SJSA1 (cell line): Measurements from ENCODE around the gene PDE3A. TPM values are rescaled to one million over a fixed set of nuclear protein-coding genes. Genes with fewer than 3 reads are reported as not detected.

Experiments
- DNase-seq, 2 experiments: peaks; one replicate each; pipeline ENCODE4 v3.0.0-alpha.2; 2015 to 2020; ENCODE audit warnings: low spot score in 2 of 2, low read depth in 1 of 2
- H3K27ac ChIP-seq: fragments of 250-450 bp; sonication (Bioruptor Pico); 2 replicates; pipeline ENCODE4 v1.5.1; 2020; ENCODE audit warnings: mild to moderate bottlenecking, moderate library complexity
- H3K27me3 ChIP-seq: fragments of 250-450 bp; sonication (Bioruptor Pico); replicated peaks from 2 replicates; pipeline ENCODE4 v1.5.1; 2020; ENCODE audit warnings: mild to moderate bottlenecking, moderate library complexity
- H3K36me3 ChIP-seq: fragments of 250-450 bp; sonication (Bioruptor Pico); 2 replicates; pipeline ENCODE4 v1.5.1; 2020; ENCODE audit warnings: mild to moderate bottlenecking
- H3K4me1 ChIP-seq: fragments of 250-450 bp; sonication (Bioruptor Pico); replicated peaks from 2 replicates; pipeline ENCODE4 v1.6.1; 2021; ENCODE audit warnings: mild to moderate bottlenecking
- H3K4me3 ChIP-seq: fragments of 250-450 bp; sonication (Bioruptor Pico); 2 replicates; pipeline ENCODE4 v1.5.1; 2020; ENCODE audit warnings: mild to moderate bottlenecking
- H3K9me3 ChIP-seq: fragments of 250-450 bp; sonication (Bioruptor Pico); replicated peaks from 2 replicates; pipeline ENCODE4 v1.5.1; 2020; ENCODE audit warnings: mild to moderate bottlenecking
- total RNA-seq: library from RNA; depleted of rRNA; stranded (reverse); fragments of >200 nt; shearing (Covaris generic); gene quantifications from 2 replicates; pipeline ENCODE4 v1.2.3, GENCODE V29; 2014

Gene PDE3A
- total RNA-seq, 1 experiment from 2014 or later: 0.13 TPM

DNA sequence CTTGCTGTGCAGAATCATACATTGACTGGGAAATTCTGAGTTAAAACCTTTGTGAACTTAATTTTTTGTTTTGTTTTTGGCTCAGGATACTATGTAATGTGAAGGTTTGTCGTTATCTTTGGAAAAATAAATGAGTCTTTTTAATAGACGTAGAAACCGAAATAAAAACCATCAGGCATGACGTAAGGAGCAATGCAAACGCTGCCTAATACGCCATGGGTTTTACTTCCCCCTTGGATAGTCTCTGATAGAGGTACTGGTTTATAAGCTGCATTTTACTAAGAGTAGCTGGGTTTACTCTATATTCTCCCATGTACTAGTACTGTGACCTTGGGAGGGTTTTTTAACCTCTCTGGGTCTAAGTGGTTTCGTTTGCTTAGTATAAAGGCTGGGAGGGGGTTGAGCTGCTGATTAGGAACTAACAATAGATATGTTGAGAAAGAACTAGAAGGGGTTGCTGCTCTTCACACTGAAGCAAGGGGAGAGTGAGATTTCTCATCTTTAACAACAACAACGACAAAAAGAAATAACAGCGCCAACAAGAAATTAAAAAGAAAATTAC is 260.0 kb downstream of the PDE3A start:
- Histone ChIP-seq H3K9me3 (no peaks in the 10 kb centered on the region), H3K36me3 (no peaks in the 10 kb centered on the region), H3K27ac (no peak overlapping the region), H3K4me1 (peaks cover 58% of the 10 kb centered on the region), H3K4me3 (no peak overlapping the region), H3K27me3 (no peaks in the 10 kb centered on the region)
- no peak for DNase-seq

DNA sequence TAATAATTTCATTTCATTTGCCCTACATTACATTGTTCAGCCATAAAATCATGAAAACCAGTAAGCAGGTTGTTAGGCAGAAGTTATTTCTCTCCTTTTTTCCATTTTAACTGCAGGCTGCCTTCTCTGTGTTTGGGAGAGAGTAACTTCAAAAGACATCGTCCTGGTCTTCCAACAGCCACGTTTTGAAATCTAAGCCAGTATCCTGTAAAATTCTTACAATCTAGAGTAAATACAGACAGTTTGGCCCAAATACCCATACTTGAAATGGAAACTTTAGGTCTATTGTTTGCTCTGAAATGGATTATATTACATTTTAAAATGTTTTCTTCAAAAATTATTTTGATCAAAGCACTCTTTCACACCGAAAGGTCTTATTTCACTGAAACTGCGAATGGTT is 260.7 kb downstream of the PDE3A start:
- Histone ChIP-seq H3K4me1 (peaks cover 58% of the 10 kb centered on the region), H3K4me3 (no peak overlapping the region), H3K36me3 (no peaks in the 10 kb centered on the region), H3K27me3 (no peaks in the 10 kb centered on the region), H3K27ac (peak overlapping the region; percentile 50), H3K9me3 (no peaks in the 10 kb centered on the region)
- DNase-seq: no peak

DNA sequence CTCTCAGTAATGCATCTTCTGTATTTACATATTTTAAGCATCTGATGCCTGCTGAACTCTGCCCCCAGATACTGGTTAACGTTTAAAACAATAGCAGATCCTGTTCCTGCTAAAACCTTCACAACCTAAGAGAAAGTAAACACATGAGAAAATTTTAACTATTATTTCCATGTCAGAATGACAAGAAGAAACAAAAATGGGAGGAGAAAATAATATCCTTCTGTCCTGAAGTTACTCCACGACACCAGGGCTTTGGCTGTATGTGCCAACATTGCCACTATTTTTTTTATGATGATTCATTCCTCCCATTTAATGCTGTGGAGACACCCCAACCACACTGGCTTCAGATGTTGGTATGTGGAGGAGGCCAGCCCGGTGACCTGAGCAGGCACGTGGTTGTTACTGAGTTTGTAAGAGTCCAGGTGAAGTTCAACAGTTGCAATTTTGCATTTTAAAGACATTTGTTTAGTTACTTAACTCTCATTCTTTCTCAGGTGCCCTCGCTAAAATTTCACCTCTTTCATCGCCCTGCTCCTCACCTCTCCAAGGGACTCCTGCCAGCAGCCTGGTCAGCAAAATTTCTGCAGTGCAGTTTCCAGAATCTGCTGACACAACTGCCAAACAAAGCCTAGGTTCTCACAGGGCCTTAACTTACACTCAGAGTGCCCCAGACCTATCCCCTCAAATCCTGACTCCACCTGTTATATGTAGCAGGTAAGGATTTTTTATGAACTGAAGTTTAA is 261.2 kb downstream of the PDE3A start:
- H3K4me3 ChIP-seq: no peak overlapping the region
- peak; percentile 48 to 57 for DNase-seq
- H3K9me3 ChIP-seq: no peaks in the 10 kb centered on the region
- H3K4me1 ChIP-seq: peaks cover 57% of the 10 kb centered on the region
- no peaks in the 10 kb centered on the region for H3K27me3 ChIP-seq
- H3K27ac ChIP-seq: peak overlapping the region; percentile 50
- no peaks in the 10 kb centered on the region for H3K36me3 ChIP-seq

DNA sequence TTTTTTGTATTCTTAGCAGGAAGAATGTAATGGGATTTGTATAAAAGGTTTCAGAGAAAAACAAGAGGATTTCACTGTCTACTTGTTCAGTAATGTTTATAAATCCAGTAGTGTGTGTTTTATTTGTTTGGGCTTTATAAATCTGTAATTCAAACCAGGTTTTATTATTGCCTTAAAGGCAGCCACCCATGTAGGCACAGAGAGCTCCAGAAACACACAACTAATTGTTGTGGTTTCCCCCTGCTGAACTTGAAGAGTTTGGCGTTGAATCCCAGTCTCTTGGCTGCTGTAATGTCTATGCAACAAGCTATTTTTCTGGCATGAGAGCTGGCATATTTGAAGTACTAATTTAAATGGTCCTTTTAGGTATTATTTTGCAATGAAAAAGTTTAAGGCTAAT is 263.4 kb downstream of the PDE3A start:
- peak; percentile 67 to 84 for DNase-seq

DNA sequence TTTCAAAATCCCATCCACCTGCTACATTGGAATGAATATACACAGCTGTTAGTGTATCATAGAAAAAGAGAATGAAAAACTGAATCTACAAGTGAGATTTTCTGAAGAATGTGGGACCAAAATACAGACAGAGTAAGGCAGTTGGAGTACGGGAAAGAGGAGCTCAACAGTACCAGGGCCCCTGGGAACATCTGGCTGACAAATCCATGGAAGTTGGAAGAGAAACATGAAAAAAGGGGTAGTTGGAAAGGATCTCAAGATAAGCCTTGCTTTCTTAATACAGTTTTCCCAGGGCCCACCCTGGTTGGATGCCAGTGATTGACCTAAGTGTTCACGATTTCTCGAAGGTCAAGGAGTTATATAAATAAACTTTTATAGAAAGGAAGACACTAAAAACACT is 272.8 kb downstream of the PDE3A start:
- Histone ChIP-seq H3K36me3 (no peaks in the 10 kb centered on the region), H3K4me1 (no peaks in the 10 kb centered on the region), H3K27ac (no peak overlapping the region), H3K9me3 (no peaks in the 10 kb centered on the region), H3K4me3 (no peak overlapping the region), H3K27me3 (no peaks in the 10 kb centered on the region)
- DNase-seq: no peak

More for the DNA sequence above, 263.4 kb downstream of the PDE3A start:
- no peak overlapping the region for H3K4me3 ChIP-seq
- H3K27me3 ChIP-seq: no peaks in the 10 kb centered on the region
- peaks cover 40% of the 10 kb centered on the region for H3K4me1 ChIP-seq
- no peaks in the 10 kb centered on the region for H3K9me3 ChIP-seq
- H3K36me3 ChIP-seq: no peaks in the 10 kb centered on the region
- peak overlapping the region; percentile 70; the same call in 1 of the 2 replicates for H3K27ac ChIP-seq

DNA sequence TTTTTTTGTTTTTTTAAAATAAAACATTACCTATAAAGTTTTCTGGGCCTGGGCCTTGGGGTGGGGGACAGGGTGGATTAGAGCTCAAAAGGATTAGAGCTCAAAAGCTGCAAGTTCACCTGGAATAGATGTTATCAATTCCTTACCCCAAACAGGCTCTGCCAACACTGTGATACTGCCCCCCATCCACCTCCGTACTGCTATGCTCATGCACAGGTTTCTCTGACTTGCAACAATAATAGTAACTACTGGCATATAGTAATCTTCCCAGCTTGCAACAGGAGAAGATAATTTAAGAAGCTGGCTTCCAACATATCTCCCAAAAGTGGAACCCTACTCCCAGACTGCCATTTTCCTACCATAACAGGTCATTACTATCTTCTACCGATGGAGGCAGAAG is 275.5 kb downstream of the PDE3A start:
- H3K36me3 ChIP-seq: no peaks in the 10 kb centered on the region
- no peak for DNase-seq
- no peak overlapping the region for H3K4me3 ChIP-seq
- H3K9me3 ChIP-seq: no peaks in the 10 kb centered on the region
- H3K4me1 ChIP-seq: no peaks in the 10 kb centered on the region
- no peaks in the 10 kb centered on the region for H3K27me3 ChIP-seq
- H3K27ac ChIP-seq: no peak overlapping the region

DNA sequence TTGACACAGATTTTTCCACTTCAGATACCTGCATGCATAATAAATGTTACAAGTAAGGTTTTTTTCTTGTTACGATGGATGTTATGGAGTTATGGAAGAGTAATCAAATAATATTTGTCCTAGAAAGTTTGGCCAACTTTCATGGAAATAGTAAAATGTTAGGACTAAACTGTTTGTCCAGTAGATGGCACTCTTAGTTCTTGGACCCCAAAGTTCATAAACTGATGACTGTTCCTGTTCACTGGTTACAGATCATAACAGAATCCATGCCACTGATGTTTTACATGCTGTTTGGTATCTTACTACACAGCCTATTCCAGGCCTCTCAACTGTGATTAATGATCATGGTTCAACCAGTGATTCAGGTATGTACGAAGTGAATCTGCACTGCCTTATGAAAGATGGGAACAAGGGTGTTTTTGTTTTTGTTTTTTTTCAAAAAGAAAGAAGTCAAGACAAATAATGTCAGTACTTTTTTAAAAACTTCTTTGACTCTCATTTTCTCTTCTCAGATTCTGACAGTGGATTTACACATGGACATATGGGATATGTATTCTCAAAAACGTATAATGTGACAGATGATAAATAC is 278.0 kb downstream of the PDE3A start:
- DNase-seq: peak in 1 of 2 experiments; percentile 14
- no peak overlapping the region for H3K27ac ChIP-seq

DNA sequence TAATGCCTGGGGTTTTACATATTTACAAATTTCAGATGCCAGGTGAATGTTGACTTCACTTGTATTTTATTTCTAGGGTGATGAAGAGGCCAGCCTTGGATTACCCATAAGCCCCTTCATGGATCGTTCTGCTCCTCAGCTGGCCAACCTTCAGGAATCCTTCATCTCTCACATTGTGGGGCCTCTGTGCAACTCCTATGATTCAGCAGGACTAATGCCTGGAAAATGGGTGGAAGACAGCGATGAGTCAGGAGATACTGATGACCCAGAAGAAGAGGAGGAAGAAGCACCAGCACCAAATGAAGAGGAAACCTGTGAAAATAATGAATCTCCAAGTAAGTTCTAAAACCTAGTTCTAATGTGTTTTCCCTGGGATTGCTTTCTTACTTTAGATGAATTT is 285.5 kb downstream of the PDE3A start:
- Histone ChIP-seq H3K27ac (no peak overlapping the region), H3K4me1 (no peaks in the 10 kb centered on the region), H3K36me3 (no peaks in the 10 kb centered on the region), H3K27me3 (no peaks in the 10 kb centered on the region), H3K4me3 (no peak overlapping the region), H3K9me3 (no peaks in the 10 kb centered on the region)
- DNase-seq: no peak

More for the DNA sequence above, 278.0 kb downstream of the PDE3A start:
- Histone ChIP-seq H3K4me3 (no peak overlapping the region), H3K9me3 (no peaks in the 10 kb centered on the region), H3K27me3 (no peaks in the 10 kb centered on the region), H3K4me1 (no peaks in the 10 kb centered on the region), H3K36me3 (no peaks in the 10 kb centered on the region)

DNA sequence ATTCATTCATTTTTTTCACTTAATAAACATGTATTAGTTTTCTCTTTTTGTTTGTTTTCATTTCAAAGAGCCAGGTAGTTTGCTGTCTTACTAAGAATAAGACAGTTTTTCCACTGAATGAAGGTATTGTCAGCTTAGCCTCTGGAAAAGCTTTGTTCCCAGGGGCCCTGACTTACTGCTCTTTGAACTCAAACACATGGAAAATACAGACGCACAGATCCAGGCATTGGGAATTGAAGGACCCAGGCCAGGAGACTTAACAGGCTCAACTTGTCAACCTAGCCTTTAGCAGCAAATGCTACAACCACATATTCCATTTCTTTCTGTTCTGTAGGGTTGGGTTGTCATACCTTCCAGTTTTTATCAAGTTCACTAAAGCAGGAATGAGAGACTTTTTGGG is 288.3 kb downstream of the PDE3A start:
- H3K27me3 ChIP-seq: no peaks in the 10 kb centered on the region
- no peaks in the 10 kb centered on the region for H3K36me3 ChIP-seq
- H3K4me3 ChIP-seq: no peak overlapping the region
- H3K9me3 ChIP-seq: no peaks in the 10 kb centered on the region; the same call in 1 of the 2 replicates
- DNase-seq: no peak
- H3K4me1 ChIP-seq: no peaks in the 10 kb centered on the region
- H3K27ac ChIP-seq: no peak overlapping the region

DNA sequence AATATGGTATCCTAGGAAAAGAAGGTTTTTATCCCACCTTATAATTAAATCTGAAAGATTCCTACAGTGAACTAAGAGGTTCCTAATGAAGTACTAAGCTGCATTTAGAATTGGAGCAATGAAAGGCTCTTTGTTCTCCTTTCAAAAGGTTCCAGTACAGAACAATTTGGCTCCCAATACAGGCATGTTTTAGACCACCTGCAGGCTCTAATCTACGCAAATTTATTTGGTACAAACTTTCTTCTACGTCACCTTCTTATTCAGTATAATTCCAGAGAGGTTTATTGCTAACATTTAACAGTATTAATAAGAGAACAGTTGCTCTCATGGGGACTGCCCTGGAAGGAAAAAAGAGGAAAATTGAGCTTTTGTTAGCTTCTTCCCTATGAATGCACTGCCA is 289.2 kb downstream of the PDE3A start:
- Histone ChIP-seq H3K4me1 (no peaks in the 10 kb centered on the region), H3K36me3 (no peaks in the 10 kb centered on the region), H3K27ac (no peak overlapping the region), H3K9me3 (no peaks in the 10 kb centered on the region; the same call in 1 of the 2 replicates), H3K27me3 (no peaks in the 10 kb centered on the region), H3K4me3 (no peak overlapping the region)
- DNase-seq: no peak

DNA sequence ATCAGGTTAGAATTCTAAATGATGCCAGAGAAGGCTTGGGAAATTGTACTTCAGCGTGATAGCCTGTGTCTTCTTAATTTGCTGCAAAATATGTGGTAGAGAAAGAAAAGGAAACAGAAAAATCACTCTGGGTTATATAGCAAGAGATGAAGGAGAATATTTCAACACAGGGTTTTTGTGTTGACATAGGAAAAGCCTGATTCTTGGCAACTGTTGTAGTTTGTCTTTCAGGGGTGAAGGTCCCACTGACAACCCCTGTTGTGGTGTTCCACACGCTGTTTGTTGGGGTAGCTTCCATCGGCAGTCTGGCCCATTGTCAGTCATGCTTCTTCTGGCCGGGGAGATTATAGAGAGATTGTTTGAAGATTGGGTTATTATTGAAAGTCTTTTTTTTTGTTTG is 313.0 kb downstream of the PDE3A start:
- Histone ChIP-seq H3K4me3 (no peak overlapping the region), H3K36me3 (no peaks in the 10 kb centered on the region), H3K4me1 (no peaks in the 10 kb centered on the region), H3K27me3 (no peaks in the 10 kb centered on the region), H3K9me3 (no peaks in the 10 kb centered on the region), H3K27ac (no peak overlapping the region)
- no peak for DNase-seq

DNA sequence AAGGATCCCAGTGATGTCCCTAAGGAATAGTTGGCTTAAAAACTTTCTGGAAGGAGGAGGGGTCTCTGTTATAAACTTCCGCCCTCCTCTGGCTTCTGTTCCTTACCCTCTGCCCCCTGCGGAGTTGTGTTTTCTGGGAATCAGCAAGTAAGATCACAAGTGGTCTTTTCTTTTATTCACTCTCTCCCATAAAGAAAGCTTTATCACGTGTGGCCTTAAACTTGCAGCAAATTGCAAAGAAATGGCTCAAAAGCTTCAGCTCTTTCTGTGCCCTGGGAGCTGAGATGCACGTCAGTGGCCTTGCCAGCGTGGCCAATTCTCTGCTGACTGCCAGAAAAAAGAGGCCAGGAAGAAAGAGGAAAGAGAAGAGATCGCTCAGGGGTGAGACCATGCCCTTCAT is 326.9 kb downstream of the PDE3A start, which contains the start of gene SLCO1C1:
TSS of gene SLCO1C1 (plus strand) at position 101 of the 400 bp plus-strand sequence. CDS start 4,245 bp downstream, outside the sequence.
- Histone ChIP-seq H3K9me3 (no peaks in the 10 kb centered on the region), H3K27ac (no peak within 1 kb of the TSS), H3K36me3 (no peaks in the 10 kb centered on the region), H3K4me1 (no peaks in the 10 kb centered on the region), H3K27me3 (no peaks in the 10 kb centered on the region), H3K4me3 (no peak within 1 kb of the TSS)
- no peak for DNase-seq

DNA sequence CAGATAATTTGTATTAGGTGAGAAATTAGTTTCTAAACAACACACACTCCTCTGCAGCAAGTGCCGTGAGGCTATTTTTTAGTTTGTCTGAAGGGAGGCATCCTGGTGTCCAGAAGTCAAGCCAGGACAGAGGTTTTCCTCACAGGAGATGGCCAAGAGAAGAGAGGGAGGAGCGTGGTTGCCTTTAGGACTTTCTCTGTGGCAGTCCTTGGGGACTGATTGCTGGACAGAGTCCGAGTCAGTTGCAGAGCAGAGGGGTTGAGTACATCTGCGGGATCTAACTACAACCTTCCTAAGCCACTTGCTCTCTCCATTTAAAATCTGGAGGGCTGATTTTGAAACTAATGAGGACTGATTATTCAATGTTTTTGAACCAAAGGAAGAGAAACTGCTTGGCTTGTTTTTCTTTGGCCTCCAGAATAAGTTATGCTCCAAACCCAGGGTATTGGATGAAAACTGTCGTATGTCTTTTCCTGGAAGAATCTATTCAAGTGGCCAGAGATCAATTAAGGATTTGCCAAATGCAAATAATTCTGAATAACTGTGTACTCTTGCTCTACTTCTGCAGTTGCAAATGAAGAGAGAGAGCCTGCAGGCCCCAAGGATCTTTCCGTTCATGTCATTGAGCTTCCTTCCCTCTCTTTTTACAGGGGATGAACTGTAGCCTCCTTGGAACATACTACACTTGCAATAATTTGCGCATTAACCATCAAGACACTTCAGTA is 328.0 kb downstream of the PDE3A start:
- DNase-seq: no peak
- H3K36me3 ChIP-seq: no peaks in the 10 kb centered on the region
- H3K9me3 ChIP-seq: no peaks in the 10 kb centered on the region

DNA sequence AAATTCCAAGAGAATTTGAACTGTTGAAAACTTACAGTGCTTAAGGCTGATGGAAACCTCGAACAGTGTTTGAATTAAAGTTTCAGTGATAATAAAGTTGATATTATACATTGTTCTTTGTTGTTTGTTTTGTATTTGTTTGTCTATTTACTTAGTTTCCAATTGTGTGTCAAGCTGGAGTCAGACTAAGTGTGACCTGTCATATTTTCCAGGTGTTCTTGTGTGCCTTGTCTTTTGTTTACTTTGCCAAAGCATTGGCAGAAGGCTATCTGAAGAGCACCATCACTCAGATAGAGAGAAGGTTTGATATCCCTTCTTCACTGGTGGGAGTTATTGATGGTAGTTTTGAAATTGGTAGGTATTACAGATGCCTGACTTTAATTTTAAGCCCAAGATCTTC is 332.8 kb downstream of the PDE3A start:
- no peak overlapping the region for H3K4me3 ChIP-seq
- H3K36me3 ChIP-seq: no peaks in the 10 kb centered on the region
- no peaks in the 10 kb centered on the region for H3K9me3 ChIP-seq
- no peak for DNase-seq
- H3K27ac ChIP-seq: no peak overlapping the region
- no peaks in the 10 kb centered on the region for H3K4me1 ChIP-seq
- H3K27me3 ChIP-seq: no peaks in the 10 kb centered on the region

More for the DNA sequence above, 328.0 kb downstream of the PDE3A start:
- Histone ChIP-seq H3K27me3 (no peaks in the 10 kb centered on the region), H3K4me3 (no peak overlapping the region), H3K4me1 (no peaks in the 10 kb centered on the region), H3K27ac (no peak overlapping the region)
